GM19351 (cell line): Measurements from ENCODE around the gene RTN4RL2.

Source experiments
- ATAC-seq: cut with Tn5 transposase; IDR thresholded peaks from one replicate; pipeline ENCODE4 v1.9.1; 2021; ENCODE audit warnings: mild to moderate bottlenecking, moderate library complexity; ENCODE audit not compliant: unreplicated experiment

Gene RTN4RL2

GRCh38 chr11:57460022-57460757, at the start of gene RTN4RL2:
Gene RTN4RL2, plus strand, starts transcription at chr11:57460528. Its CDS starts 338 bp downstream, at chr11:57460866.
- peak; percentile 40 for ATAC-seq

- no peak for ATAC-seq
Observed at GRCh38 chr11:57413681-57414080, 46.6 kb upstream of the RTN4RL2 start.

GRCh38 chr11:57414612-57415212, 45.6 kb upstream of the RTN4RL2 start:
- no peak for ATAC-seq

GRCh38 chr11:57416436-57416835, 43.9 kb upstream of the RTN4RL2 start:
- no peak for ATAC-seq

GRCh38 chr11:57417056-57417455, 43.3 kb upstream of the RTN4RL2 start:
- ATAC-seq = no peak

- ATAC-seq = no peak
Observed at GRCh38 chr11:57418131-57418530, 42.2 kb upstream of the RTN4RL2 start.

GRCh38 chr11:57419146-57419545, 41.2 kb upstream of the RTN4RL2 start:
- no peak for ATAC-seq

GRCh38 chr11:57421066-57421465, 39.3 kb upstream of the RTN4RL2 start:
- no peak for ATAC-seq

- no peak for ATAC-seq
Observed at GRCh38 chr11:57421805-57422204, 38.5 kb upstream of the RTN4RL2 start.

- no peak for ATAC-seq
Observed at GRCh38 chr11:57422669-57423068, 37.7 kb upstream of the RTN4RL2 start.

GRCh38 chr11:57424137-57424791, 36.1 kb upstream of the RTN4RL2 start:
- ATAC-seq = no peak

- ATAC-seq = peak; percentile 87
Observed at GRCh38 chr11:57424792-57425564, 35.4 kb upstream of the RTN4RL2 start.

- no peak for ATAC-seq
Observed at GRCh38 chr11:57425565-57426438, 34.5 kb upstream of the RTN4RL2 start.

GRCh38 chr11:57426439-57426928, 33.8 kb upstream of the RTN4RL2 start:
- ATAC-seq = no peak

- peak; percentile 64 for ATAC-seq
Observed at GRCh38 chr11:57426929-57427726, 33.2 kb upstream of the RTN4RL2 start, which contains the start of gene SLC43A3. Gene SLC43A3, minus strand, starts transcription at chr11:57427121. Its CDS starts 949 bp downstream, at chr11:57426172.

- ATAC-seq = no peak
Observed at GRCh38 chr11:57427727-57428082, 32.6 kb upstream of the RTN4RL2 start.

GRCh38 chr11:57428643-57429042, 31.7 kb upstream of the RTN4RL2 start:
- no peak for ATAC-seq

GRCh38 chr11:57429946-57430345, 30.4 kb upstream of the RTN4RL2 start:
- no peak for ATAC-seq

- ATAC-seq = no peak
Observed at GRCh38 chr11:57430952-57431351, 29.4 kb upstream of the RTN4RL2 start.
